Dermis blood vessel endothelial cell (primary cell): ENCODE measurements around the gene PMM1. TPM values are rescaled to one million over a fixed set of nuclear protein-coding genes. Genes with fewer than 3 reads are reported as not detected.
"Not testable (repeated sequence)": the region's sequence is repeated elsewhere in the genome, so short reads cannot be mapped to it uniquely, and the experiment has no call there.

Source experiments
- DNase-seq: peaks from one replicate; pipeline ENCODE4 v3.0.0; 2010
- total RNA-seq: library from RNA; depleted of rRNA; stranded (reverse); fragments of >200 nt; gene quantifications from 2 replicates; pipeline ENCODE4 v1.2.3, GENCODE V29; 2014

Gene PMM1
- 2.3 and 3.6 TPM in 2 replicates for total RNA-seq

DNA sequence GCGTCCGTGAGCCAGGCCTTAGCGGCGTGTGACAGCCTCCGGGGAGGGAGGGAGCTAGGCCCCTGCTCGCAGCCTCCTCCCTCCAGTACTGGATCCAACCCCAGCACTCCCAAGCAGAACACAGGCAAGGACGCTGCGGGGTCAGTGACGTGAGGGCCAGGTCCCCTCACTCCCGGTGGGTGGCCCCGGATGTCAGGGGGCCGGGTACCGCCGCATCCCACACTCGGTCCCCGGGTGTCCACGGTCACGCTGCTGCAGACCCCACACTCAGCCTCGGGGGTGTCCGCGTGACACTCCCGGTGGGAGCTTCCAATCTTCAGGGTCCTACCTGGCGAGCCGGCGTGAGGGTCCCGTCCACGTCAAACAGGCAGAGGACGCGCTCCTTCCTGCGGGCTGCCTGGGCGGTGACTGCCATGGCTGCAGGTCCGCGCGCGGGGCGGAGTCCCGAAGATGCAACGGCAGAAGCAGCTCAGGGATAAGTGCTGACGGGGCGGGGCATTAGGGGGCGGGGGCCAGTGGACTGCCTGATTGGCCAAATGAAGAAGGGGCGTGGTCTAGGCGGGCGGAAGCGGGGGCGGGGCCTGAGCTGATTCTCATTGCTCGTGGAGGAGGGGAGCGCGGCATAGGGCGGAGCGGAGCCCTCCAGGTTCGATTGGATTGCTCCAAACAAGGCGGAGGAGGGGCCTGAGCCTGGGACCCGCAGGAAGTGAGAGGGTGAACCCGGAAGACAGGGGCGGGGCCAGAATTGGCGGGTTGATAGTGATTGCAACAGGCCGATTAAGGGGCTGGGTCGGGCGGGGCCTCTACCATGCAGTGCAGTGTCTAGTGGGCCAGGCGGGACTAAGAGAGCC lies at the start of gene PMM1:
Gene PMM1 (minus strand): TSS at position 450 of the 851 bp plus-strand sequence. CDS start 35 bp downstream, at position 415.
- peak; percentile 100 for DNase-seq

DNA sequence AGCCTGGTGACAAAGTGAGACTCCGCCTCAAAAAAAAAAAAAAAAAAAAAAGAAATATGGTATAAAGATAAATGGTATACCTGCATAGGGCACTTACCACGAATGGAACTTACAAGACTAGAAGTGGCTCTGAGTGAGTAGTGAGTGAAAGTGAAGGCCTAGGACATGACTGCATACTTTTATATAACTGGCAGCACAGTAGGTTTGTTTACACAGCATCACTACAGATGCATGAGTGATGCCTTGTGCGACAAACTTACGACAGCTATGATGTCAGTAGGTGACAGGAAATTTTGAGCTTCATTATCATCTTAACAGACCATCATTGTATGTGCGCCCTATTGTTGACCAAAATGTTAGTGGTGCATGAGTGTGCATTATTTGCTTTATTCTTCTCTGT lies 49.1 kb upstream of the PMM1 start:
- DNase-seq: no peak

DNA sequence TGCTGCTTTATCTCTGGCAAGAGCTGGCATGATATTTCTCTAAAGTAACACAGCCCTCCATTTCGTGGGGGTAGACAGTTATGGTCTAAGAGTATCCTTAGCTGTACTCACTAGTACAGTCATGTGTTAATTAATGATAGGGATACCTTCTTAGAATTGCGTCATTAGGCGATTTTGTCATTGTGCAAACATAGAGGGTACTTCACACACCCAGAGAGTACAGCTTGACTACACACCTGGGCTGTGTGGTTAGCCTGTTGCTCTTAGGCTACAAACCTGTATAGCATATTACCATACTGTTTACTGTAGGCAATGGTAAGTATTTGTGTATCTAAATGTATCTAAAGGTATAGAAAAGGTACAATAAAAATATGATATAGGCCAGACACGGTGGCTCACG lies 48.5 kb upstream of the PMM1 start:
- DNase-seq: no peak

DNA sequence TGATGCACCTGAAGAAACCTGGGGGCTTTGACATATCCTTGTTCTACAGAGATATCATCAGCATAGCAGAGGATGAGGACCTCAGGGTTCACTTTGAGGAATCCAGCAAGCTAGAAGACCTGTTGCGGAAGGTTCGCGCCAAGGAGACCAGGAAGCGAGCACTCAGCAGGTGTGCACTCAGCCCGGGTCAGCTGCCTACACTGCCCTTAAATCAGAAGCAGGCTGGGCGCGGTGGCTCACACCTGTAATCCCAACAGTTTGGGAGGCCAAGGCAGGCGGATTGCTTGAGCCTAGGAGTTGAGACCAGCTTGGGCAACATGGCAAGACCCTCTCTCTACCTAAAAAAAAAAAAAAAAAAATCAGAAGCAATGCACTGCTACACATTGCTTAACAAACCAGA lies 48.0 kb upstream of the PMM1 start:
- not testable (repeated sequence) for DNase-seq

DNA sequence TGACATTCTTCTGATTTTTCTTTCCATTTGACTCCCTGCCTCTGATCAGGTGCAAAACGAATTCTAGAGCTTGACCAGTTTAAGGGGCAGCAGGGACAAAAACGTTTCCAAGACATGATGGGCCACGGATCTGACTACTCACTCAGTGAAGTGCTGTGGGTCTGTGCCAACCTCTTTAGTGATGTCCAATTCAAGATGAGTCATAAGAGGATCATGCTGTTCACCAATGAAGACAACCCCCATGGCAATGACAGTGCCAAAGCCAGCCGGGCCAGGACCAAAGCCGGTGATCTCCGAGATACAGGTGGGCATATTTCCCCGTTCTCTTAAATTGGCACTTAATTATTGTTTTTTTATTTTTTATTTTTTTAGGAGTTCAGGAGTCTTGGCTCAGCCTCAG lies 46.8 kb upstream of the PMM1 start:
- DNase-seq: no peak

DNA sequence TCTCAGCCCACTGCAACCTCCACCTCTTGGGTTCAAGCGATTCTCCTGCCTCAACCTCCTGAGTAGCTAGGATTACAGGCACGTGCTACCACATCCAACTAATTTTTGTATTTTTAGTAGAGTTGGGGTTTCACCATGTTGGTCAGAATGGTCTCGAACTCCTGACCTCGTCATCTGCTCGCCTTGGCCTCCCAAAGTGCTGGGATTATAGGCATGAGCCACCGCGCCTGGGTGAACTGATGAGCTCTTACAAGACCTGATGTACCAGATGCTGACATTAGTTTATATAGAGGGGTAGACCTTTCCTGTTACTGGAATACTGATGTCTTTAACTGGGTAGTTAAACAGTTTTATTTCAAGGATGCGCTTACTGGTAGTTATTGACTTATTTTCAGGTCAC lies 45.0 kb upstream of the PMM1 start:
- not testable (repeated sequence) for DNase-seq

DNA sequence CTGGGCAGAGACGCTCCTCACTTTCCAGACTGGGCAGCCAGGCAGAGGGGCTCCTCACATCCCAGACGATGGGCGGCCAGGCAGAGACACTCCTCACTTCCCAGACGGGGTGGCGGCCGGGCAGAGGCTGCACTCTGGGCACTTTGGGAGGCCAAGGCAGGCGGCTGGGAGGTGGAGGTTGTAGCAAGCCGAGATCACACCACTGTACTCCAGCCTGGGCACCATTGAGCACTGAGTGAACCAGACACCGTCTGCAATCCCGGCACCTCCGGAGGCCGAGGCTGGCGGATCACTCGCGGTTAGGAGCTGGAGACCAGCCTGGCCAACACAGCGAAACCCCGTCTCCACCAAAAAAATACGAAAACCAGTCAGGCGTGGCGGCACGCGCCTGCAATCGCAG lies 42.0 kb upstream of the PMM1 start:
- not testable (repeated sequence) for DNase-seq

DNA sequence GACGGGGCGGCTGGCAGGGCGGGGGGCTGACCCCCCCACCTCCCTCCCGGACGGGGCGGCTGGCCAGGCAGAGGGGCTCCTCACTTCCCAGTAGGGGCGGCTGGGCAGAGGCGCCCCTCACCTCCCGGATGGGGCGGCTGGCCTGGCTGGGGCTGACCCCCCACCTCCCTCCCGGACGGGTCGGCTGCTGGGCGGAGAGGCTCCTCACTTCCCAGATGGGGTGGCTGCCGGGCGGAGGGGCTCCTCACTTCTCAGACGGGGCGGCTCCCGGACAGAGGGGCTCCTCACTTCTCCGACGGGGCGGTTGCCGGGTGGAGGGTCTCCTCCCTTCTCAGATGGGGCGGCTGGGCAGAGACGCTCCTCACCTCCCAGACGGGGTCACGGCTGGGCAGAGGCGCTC lies 41.5 kb upstream of the PMM1 start:
- not testable (repeated sequence) for DNase-seq

- no peak for DNase-seq
These were observed 35.9 kb upstream of the PMM1 start for GRCh38 chr22:41625577-41625976.

- no peak for DNase-seq
These were observed 32.2 kb upstream of the PMM1 start for GRCh38 chr22:41621911-41622179.

DNA sequence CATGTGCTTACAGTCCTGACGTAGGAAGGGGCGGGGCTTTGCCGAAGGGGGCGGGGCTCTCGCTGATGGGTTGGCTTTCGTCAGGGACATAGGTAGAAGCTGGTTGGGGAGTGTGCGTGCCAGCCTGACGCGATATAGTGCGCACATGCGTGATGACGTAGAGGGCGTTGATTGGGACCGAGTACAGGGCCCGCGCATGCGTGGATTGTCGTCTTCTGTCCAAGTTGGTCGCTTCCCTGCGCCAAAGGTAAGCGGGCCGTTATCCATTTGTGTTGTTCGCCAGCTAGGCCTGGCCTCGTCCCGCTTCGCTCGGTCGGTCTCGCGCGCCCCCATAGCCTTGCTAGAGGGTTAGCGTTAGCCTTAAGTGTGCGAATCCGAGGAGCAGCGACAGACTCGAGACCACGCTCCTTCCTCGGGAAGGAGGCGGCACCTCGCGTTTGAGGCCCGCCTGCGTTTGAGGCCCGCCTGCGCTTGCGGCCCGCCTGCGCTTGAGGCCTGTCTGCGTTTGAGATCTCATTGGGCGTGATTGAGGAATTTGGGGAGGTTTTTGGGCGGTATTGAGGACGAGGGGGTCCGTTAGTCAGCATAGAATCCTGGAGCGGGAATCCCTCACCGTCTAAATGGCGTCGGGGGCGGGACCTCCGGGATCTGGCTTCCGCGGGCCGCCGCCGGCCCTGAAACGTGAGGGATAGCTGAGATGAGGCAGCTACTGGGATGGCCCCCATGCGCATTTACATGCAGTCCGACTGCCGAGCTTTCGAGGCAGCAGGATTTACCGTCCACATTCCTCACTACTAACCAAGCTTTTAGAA lies 31.7 kb upstream of the PMM1 start, which contains the start of gene XRCC6:
Gene XRCC6 (plus strand): TSS at position 197 of the 812 bp plus-strand sequence. CDS start 710 bp downstream, outside the sequence.
- DNase-seq: peak; percentile 100

DNA sequence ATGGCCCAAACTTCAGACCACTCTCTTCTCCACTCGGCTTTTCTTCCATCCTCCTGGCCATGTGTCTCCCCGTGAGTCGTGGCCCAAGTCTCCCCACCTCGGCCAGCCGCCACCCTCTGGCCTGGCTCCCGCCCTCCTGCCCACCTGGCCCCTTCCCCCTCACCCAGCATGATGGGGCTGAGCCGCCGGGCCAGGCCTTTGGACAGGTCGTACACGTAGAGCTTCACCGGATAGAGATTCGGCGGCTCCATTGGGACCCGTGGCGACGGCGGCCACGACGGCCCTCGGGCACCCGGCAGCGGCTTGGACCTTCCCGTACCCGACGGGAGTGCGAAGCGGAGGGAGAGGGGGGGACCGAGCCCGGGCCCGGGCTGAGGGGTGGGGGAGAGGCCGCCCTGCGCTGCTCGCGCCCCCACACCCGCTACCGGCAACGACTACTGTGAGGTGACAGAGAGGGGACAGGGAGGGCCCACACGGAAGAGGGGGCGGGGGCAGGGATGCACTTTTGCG lies 31.0 kb upstream of the PMM1 start, which contains the start of gene DESI1:
Gene DESI1 (minus strand): TSS at position 455 of the 510 bp plus-strand sequence. CDS start 204 bp downstream, at position 251.
- peak; percentile 44 for DNase-seq

GRCh38 chr22:41619979-41620588 lies 30.4 kb upstream of the PMM1 start:
- peak; percentile 37 for DNase-seq

GRCh38 chr22:41613456-41613855 lies 23.8 kb upstream of the PMM1 start:
- no peak for DNase-seq

- DNase-seq: no peak
These were observed 23.1 kb upstream of the PMM1 start for GRCh38 chr22:41612603-41613306.

- DNase-seq: no peak
These were observed 18.7 kb upstream of the PMM1 start for GRCh38 chr22:41608386-41608785.

DNA sequence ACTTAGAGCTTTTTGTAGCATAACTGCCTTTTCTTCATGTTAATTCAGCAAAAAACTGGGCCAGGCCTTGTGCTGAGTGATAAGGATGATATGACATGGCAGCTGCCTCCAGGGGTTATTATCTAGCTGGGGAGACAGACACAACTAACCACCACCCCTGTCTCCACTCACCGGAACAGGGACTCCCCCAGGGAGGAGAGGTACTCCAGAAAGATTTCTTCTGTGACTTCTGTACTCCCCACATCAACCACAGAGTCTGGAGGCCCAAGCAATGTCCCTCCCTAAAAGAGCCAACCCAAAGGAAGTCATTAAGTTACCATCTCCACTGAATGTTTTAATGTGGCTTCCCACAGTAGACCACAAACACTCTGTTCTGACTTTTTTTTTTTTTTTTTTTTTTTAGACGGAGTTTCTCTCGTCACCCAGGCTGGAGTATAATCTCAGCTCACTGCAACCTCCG lies 14.3 kb upstream of the PMM1 start:
- DNase-seq: no peak

DNA sequence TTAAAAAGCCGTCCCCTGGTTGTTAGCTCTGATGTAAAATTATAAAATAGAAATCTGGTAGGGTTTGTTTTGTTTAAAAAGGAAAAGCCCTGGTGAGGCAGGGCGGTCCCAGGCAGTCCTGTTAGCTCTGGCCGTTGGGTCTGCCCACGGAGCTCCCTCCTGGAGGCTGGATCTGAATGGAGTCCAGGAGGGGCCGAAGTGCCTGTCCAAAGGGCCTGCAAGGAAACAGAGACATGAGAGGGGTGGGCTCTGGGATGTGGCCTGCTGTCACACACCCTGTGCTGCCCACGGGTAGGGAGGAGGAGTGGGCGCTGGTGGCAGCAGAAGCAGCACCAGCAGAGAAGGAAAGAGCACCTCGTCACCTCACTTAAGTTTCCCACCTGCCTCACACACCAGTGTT lies 11.3 kb upstream of the PMM1 start:
- DNase-seq: no peak

DNA sequence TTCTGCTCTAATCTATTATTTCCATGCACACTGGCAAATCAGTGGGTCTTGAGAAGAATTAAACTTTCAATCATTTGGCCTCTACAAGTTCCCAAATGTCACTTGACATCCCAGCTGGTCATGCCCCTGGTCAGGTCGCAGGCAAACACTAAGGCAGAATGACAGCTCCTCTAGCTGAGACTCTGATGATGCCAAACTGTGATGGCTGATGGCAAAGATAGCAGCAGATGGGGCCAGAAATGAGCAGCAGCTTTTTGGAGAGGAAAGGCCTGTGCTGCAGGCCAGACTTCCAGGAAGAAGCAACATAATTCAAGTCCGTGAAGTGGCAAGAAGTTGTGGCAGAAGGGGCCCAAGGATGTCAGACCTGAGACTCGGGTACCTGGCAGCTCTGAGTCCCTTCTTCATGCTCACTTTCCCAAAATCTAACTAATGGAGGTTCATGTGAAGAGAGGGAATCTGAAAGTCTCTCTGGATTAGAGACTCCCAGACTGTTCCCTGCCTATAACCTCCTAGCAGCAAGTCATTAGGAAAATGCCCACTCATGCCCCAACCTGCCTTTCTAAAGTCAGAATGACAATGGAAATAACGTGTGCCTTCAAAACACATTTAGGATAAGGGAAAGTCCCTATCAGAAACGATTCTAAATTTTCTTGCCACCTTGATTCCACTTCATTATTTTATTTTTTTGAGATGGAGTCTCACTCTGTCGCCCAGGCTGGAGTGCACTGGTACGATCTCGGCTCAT lies 9.4 kb upstream of the PMM1 start:
- DNase-seq: no peak

DNA sequence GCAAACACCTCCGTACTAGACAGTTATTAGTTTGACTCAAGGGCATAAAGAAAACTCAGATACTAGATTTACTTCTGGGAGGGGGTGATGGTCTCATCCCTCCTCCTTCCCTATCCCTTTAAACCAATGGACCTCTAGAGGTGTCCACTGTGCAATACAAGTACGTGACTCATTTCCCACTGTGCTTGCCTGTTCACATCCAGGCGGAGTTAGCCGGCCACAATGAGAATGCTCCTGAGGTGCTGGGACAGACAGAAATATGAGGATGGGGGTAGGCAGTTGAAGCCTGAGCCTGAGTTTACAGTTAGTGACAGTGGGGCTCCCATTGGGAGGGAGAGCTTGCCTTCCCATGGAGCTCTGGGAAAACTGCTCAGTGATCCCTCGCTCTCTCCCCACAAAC lies 8.4 kb upstream of the PMM1 start:
- peak; percentile 85 for DNase-seq

DNA sequence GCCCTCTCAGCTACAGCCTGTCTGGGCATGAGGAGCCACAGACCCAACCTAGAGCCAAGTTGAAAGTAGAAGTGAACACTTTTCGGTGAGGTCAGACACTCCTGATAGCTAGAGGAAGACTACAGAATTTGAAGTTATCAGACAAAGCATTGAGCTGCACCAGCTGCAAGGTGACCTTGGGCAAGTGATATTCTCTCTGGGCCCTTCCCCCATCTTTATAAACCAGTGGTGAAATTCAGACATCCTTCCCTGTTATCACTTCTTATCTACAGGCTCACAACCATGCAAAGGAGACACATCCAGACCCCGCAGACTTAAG lies 8.0 kb upstream of the PMM1 start:
- no peak for DNase-seq
